Measurements from ENCODE around the gene ACTN4.

- TF ChIP-seq POLR2A (IDR thresholded peaks at IDR 0.05; ENCODE audit: low read depth, low read length) (no peak), EZH2 (IDR thresholded peaks at IDR 0.05; ENCODE audit: borderline replicate concordance, low read depth, low read length, severe bottlenecking) (no peak), CTCF (IDR thresholded peaks at IDR 0.05; ENCODE audit: extremely low read depth in 1 of 2, insufficient read depth in 1 of 2, low read depth in 1 of 2, low read length in 2 of 2) (no peak), POLR2AphosphoS5 (IDR thresholded peaks at IDR 0.05; ENCODE audit: insufficient read depth, low read depth, low read length) (no peak), MYC (IDR thresholded peaks at IDR 0.05; ENCODE audit: low read depth, low read length) (no peak), FOS (IDR thresholded peaks at IDR 0.05; ENCODE audit: borderline replicate concordance, insufficient read depth, low read length) (no peak)
- TF ChIP-seq, protein P1, sequence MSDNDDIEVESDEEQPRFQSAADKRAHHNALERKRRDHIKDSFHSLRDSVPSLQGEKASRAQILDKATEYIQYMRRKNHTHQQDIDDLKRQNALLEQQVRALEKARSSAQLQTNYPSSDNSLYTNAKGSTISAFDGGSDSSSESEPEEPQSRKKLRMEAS (IDR thresholded peaks at IDR 0.05; ENCODE audit: insufficient read depth, insufficient read length), result no peak
These were observed 88.6 kb downstream of the ACTN4 start for GRCh38 chr19:38736036-38736412.
